Lower lobe of right lung (tissue), 2 donors: ENCODE results near the gene C5. TPM values are rescaled to one million over a fixed set of nuclear protein-coding genes. Genes with fewer than 3 reads are reported as not detected.

Source experiments
- ATAC-seq, 2 donors: fragments of 200-7000 bp; cut with Tn5 transposase; one replicate each; pipeline ENCODE4 v1.9.1; 2020 to 2022; ENCODE audit warnings: mild to moderate bottlenecking in 2 of 2, moderate library complexity in 2 of 2
- DNase-seq: peaks from one replicate; pipeline ENCODE4 v3.0.0-alpha.2; 2020
- H3K27ac ChIP-seq: fragments of 200-600 bp; one replicate; pipeline ENCODE4 v1.8.0; 2022
- H3K27me3 ChIP-seq: fragments of 200-600 bp; one replicate; pipeline ENCODE4 v1.8.0; 2022; ENCODE audit warnings: low read depth
- H3K36me3 ChIP-seq: fragments of 200-600 bp; one replicate; pipeline ENCODE4 v1.8.0; 2022; ENCODE audit warnings: mild to moderate bottlenecking
- H3K4me1 ChIP-seq: fragments of 200-600 bp; one replicate; pipeline ENCODE4 v1.8.0; 2022
- H3K4me3 ChIP-seq: fragments of 200-600 bp; one replicate; pipeline ENCODE4 v1.8.0; 2022; ENCODE audit warnings: mild to moderate bottlenecking
- H3K9me3 ChIP-seq: fragments of 200-600 bp; one replicate; pipeline ENCODE4 v1.8.0; 2022
- intact Hi-C: fragments of 100-400 bp; cut with DNase I; formaldehyde crosslinking; loops from one replicate; pipeline ENCODE4 v1.11.0; 2022
- total RNA-seq: library from RNA; stranded (reverse); fragmentation: NEBNext Ultra II Directional; extraction: Animal tissue kit (Norgen Biotek cat#: 25700); gene quantifications from one replicate; pipeline ENCODE4 v1.2.1, GENCODE V29; 2021
- TF ChIP-seq, protein P1 (sequence below): fragments of 200-600 bp; IDR thresholded peaks from one replicate; pipeline ENCODE4 v1.8.0; 2022; ENCODE audit warnings: antibody characterized with exemption, mild to moderate bottlenecking
- donor health status: DM: no; HTN: yes; CAD: no; lungs with severe emphysema.

C5 gene
- total RNA-seq, 1 donor from 2014 or later: 22.1 TPM

- intact Hi-C loops: no loop called here
Measured at GRCh38 chr9:120921661-120922181, 128.4 kb downstream of the C5 start.

DNA sequence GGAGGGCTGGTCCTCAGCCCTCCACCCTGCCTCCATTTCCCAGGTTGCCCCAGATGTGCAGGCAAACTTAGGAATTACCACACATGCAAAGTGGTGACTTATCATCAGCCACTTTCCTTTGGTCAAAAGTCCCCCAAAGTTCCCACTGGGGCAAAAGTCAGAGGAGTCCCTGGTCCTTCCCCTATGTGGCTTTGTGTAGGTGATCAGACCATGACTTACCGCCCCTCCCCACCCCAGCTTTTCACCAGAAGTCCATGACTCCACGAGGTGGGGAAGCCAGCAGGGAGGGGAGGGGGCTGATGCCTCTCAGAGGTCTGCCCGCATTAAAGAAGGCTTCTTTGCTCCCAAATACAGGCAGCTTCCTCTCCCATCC is 129.3 kb downstream of the C5 start:
- Histone ChIP-seq H3K36me3 (no peaks in the 10 kb centered on the region), H3K27me3 (no peaks in the 10 kb centered on the region), H3K27ac (peak overlapping the region; percentile 36), H3K9me3 (no peaks in the 10 kb centered on the region), H3K4me3 (no peak overlapping the region), H3K4me1 (peaks cover 37% of the 10 kb centered on the region)
- ATAC-seq: no peak
- TF ChIP-seq, protein P1, sequence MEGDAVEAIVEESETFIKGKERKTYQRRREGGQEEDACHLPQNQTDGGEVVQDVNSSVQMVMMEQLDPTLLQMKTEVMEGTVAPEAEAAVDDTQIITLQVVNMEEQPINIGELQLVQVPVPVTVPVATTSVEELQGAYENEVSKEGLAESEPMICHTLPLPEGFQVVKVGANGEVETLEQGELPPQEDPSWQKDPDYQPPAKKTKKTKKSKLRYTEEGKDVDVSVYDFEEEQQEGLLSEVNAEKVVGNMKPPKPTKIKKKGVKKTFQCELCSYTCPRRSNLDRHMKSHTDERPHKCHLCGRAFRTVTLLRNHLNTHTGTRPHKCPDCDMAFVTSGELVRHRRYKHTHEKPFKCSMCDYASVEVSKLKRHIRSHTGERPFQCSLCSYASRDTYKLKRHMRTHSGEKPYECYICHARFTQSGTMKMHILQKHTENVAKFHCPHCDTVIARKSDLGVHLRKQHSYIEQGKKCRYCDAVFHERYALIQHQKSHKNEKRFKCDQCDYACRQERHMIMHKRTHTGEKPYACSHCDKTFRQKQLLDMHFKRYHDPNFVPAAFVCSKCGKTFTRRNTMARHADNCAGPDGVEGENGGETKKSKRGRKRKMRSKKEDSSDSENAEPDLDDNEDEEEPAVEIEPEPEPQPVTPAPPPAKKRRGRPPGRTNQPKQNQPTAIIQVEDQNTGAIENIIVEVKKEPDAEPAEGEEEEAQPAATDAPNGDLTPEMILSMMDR: no peak
- DNase-seq: no peak
- intact Hi-C loops: no loop called here

More at GRCh38 chr9:120921661-120922181, 128.4 kb downstream of the C5 start:
- Histone ChIP-seq H3K27ac (peak overlapping the region; percentile 24), H3K4me3 (no peak overlapping the region), H3K27me3 (no peaks in the 10 kb centered on the region), H3K4me1 (peaks cover 28% of the 10 kb centered on the region), H3K36me3 (no peaks in the 10 kb centered on the region), H3K9me3 (no peaks in the 10 kb centered on the region)
- DNase-seq (no peak), ATAC-seq (no peak)
- TF ChIP-seq, protein P1: no peak

- H3K27me3 ChIP-seq: no peaks in the 10 kb centered on the region
- peaks cover 39% of the 10 kb centered on the region for H3K4me1 ChIP-seq
- ATAC-seq: peak in 1 of 2 donors; percentile 21
- H3K27ac ChIP-seq: peak overlapping the region; percentile 62
- H3K36me3 ChIP-seq: no peaks in the 10 kb centered on the region
- no peak for DNase-seq
- intact Hi-C loops: no loop called here
- TF ChIP-seq, protein P1: no peak
- no peaks in the 10 kb centered on the region for H3K9me3 ChIP-seq
- no peak overlapping the region for H3K4me3 ChIP-seq
Measured at GRCh38 chr9:120919843-120920805, 130.0 kb downstream of the C5 start.

DNA sequence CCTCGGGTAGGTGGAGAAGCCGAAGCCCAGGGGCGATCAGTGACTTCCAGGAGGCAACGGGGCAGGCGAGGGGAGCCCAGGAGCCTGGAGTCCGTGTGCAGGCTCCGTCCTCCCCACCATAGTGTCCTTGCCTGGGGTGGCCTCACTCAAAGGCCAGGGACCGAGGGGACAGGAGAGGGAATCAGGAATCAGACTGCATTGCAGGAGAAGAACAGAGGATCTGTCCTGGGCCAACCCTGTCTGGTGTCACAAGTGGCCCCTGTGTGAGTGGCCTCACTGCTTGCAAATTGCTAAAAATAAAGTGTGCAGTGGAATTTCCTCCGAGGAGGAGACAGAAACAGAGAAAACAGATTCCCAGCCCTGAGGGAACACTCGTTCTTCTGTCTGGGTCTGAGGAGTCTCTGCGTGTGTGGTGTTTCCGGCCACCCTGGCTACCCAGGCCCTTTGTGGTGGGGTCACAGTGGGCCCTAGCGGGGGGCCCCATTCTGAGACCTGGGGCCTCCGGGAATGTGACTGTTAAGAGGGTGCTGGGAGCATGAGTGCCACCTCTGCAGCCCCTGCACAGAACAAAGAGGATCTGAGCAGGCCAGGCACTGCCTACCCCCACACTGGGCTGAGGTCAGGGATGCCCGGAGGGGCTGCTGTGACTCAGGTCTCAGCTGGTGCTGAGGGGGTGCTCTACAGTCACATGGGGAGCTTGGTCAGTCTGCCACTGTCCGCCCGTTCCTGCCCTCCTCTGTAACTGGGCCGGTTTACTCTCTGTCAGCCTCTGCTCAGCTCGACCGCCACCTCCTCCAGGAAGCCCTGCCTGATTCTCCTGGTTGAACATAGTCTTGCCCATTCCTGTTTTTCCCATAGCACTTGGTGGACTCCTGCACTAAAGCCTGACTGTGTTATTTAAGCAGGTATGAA is 130.9 kb downstream of the C5 start:
- intact Hi-C loops: no loop called here
- DNase-seq: no peak
- TF ChIP-seq, protein P1: no peak

More for the DNA sequence above, 130.9 kb downstream of the C5 start:
- Histone ChIP-seq H3K36me3 (no peaks in the 10 kb centered on the region), H3K27ac (peak overlapping the region; percentile 62), H3K9me3 (no peaks in the 10 kb centered on the region), H3K27me3 (no peaks in the 10 kb centered on the region), H3K4me1 (peaks cover 39% of the 10 kb centered on the region), H3K4me3 (no peak overlapping the region)
- peak; percentile 11 to 18 for ATAC-seq
